Activated T-helper 1 cell treated with anti-CD3 and anti-CD28 coated beads, Interleukin-2, amount 50 U/mL, for 16 hours (primary cell): ENCODE data around the gene RUNX1.

Source experiments
- DNase-seq, 2 donors: peaks; one replicate each; pipeline ENCODE4 v3.0.0-alpha.2; 2020; ENCODE audit warnings: low read depth in 1 of 2, low spot score in 1 of 2

RUNX1 gene

GRCh38 chr21:34795548-34796180 lies 253.4 kb downstream of the RUNX1 start:
- DNase-seq = no peak

- no peak for DNase-seq
Observed at GRCh38 chr21:34795175-34795547, 253.9 kb downstream of the RUNX1 start.

- DNase-seq = no peak
Observed at GRCh38 chr21:34794686-34795085, 254.4 kb downstream of the RUNX1 start.

- no peak for DNase-seq
Observed at GRCh38 chr21:34793471-34793870, 255.6 kb downstream of the RUNX1 start.

GRCh38 chr21:34792504-34793089 lies 256.5 kb downstream of the RUNX1 start:
- DNase-seq = no peak

GRCh38 chr21:34791776-34792503 lies 257.2 kb downstream of the RUNX1 start:
- DNase-seq = no peak

GRCh38 chr21:34790834-34791233 lies 258.3 kb downstream of the RUNX1 start:
- DNase-seq = no peak

- no peak for DNase-seq
Observed at GRCh38 chr21:34790341-34790740, 258.8 kb downstream of the RUNX1 start.

- DNase-seq = no peak
Observed at GRCh38 chr21:34788879-34789278, 260.2 kb downstream of the RUNX1 start.

GRCh38 chr21:34783815-34784214 lies 265.3 kb downstream of the RUNX1 start:
- no peak for DNase-seq

GRCh38 chr21:34782506-34783360 lies 266.4 kb downstream of the RUNX1 start:
- DNase-seq = no peak

GRCh38 chr21:34781526-34781925 lies 267.6 kb downstream of the RUNX1 start:
- no peak for DNase-seq

- DNase-seq = no peak
Observed at GRCh38 chr21:34779860-34780259, 269.2 kb downstream of the RUNX1 start.

- no peak for DNase-seq
Observed at GRCh38 chr21:34775793-34776192, 273.3 kb downstream of the RUNX1 start.

- DNase-seq = no peak
Observed at GRCh38 chr21:34774750-34775149, 274.4 kb downstream of the RUNX1 start.

- DNase-seq = no peak
Observed at GRCh38 chr21:34771512-34772028, 277.5 kb downstream of the RUNX1 start.

- DNase-seq = no peak
Observed at GRCh38 chr21:34770576-34770975, 278.5 kb downstream of the RUNX1 start.

GRCh38 chr21:34768326-34768725 lies 280.8 kb downstream of the RUNX1 start:
- no peak for DNase-seq

- DNase-seq = no peak
Observed at GRCh38 chr21:34766862-34767261, 282.2 kb downstream of the RUNX1 start.

- DNase-seq = no peak
Observed at GRCh38 chr21:34765619-34766018, 283.5 kb downstream of the RUNX1 start.

- no peak for DNase-seq
Observed at GRCh38 chr21:34764715-34765284, 284.3 kb downstream of the RUNX1 start.
